ENCODE results near the gene PTPRA. TPM values are rescaled to one million over a fixed set of nuclear protein-coding genes. Genes with fewer than 3 reads are reported as not detected.

PTPRA gene
- total RNA-seq, 2 experiments from 2014 or later: 65.4 to 69.5 TPM

- Mint-ChIP-seq H3K27me3 (peaks cover 45% of the 10 kb centered on the region), H3K36me3 (ENCODE audit: low read depth) (no peaks in the 10 kb centered on the region), H3K4me3 (peak overlapping the region; percentile 78), H3K27ac (no peak overlapping the region), H3K4me1 (ENCODE audit: low read depth) (peaks cover 18% of the 10 kb centered on the region), H3K9me3 (no peaks in the 10 kb centered on the region)
- peak overlapping the region; percentile 30 for H3K4me3 ChIP-seq (ENCODE audit: low read length)
- peaks cover 18% of the 10 kb centered on the region for H3K4me1 ChIP-seq (ENCODE audit: insufficient read depth, low read length)
- CTCF ChIA-PET: no interaction called here
- ATAC-seq (ENCODE audit: poor library complexity): peak; percentile 62
- no peaks in the 10 kb centered on the region for H3K36me3 ChIP-seq (ENCODE audit: insufficient read depth, low read length)
- TF ChIP-seq CTCF (IDR thresholded peaks at IDR 0.05): no peak
- peak in 3 of 14 experiments; percentile 28 to 44 (median 34) for DNase-seq
- peaks cover 0 to 4% of the 10 kb centered on the region in 2 experiments for H3K9me3 ChIP-seq (ENCODE audit: control insufficient read depth in 1 of 2, insufficient read depth in 1 of 2, low read length in 2 of 2)
- H3K27me3 ChIP-seq (ENCODE audit: control insufficient read depth in 1 of 2, insufficient read depth in 2 of 2, low read length in 2 of 2): peaks cover 26 to 32% of the 10 kb centered on the region in 2 experiments
- intact Hi-C loops (cut with DNase I, micrococcal nuclease): no loop called here
- POLR2A ChIA-PET: interaction anchor here (1.7 to 2.3 kb wide), 2 partner anchors 9 to 10 kb away, joined by 7 to 18 read pairs; no protein-coding TSS in a partner anchor
- no peak overlapping the region for H3K27ac ChIP-seq (ENCODE audit: low read depth in 1 of 2, low read length in 2 of 2)
Measured at GRCh38 chr20:3082306-3082951, 209.1 kb downstream of the PTPRA start.

DNA sequence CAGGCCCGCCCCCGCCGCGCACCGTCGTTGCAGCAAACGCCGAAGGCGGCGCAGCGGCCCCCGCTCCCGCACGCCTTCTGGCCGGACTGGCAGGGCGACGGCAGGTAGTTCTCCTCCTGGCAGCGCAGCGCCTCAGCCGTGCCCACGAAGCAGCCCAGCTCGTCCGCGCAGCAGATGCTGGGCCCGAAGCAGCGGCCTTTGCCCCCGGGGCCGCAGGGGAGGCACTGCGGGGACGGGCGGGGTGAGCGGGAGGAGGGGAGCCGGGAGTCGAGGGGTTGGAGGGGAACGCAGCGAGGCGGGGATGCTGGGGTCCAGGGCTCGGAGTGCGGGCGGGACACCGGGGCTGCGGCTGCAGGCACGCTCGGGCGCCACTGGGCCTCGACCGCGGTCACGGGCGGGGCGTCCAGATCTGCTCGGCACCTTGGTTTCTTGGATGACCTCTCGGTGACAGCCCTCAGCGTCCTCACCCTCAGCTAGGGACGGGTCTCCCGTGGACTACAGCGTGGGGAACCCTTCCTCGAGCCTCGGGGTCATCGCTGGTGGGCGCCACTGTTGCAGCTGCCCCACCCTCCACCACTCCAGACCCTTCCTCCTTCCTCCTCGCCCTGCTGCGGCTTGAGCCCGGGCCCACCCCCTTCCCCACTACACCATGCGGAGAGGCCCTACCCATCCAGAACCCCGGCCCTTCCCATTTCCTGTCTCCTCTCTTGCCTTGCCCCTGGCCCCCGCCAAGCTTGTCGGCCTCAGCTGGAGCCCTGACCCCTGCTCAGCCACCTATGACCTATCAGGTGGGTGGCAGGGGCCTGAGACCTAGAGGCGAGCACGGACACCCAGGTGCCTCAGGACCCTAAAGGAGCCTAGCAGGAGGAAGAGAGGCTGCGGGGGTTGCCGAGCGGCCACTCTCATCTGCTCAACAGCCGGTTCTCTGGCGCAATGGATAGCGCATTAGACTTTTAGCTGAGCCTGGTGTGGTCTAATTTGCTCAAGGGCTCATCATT is 210.0 kb downstream of the PTPRA start:
- intact Hi-C loops (cut with DNase I, micrococcal nuclease): no loop called here
- DNase-seq (peak in 3 of 14 experiments; percentile 12 to 34 (median 29)), ATAC-seq (ENCODE audit: poor library complexity) (peak; percentile 41)
- ChIA-PET CTCF (no interaction called here), POLR2A (interaction anchor here (1.7 to 2.3 kb wide), 2 partner anchors 9 to 10 kb away, joined by 7 to 18 read pairs; no protein-coding TSS in a partner anchor)
- no peak for TF ChIP-seq CTCF (IDR thresholded peaks at IDR 0.05)
- peaks cover 45% of the 10 kb centered on the region for H3K27me3 Mint-ChIP-seq
- H3K9me3 Mint-ChIP-seq: no peaks in the 10 kb centered on the region
- no peak overlapping the region for H3K4me3 ChIP-seq (ENCODE audit: low read length)
- no peaks in the 10 kb centered on the region for H3K36me3 ChIP-seq (ENCODE audit: insufficient read depth, low read length)
- H3K4me1 ChIP-seq (ENCODE audit: insufficient read depth, low read length): peaks cover 13% of the 10 kb centered on the region
- H3K36me3 Mint-ChIP-seq (ENCODE audit: low read depth): no peaks in the 10 kb centered on the region
- peaks cover 0 to 4% of the 10 kb centered on the region in 2 experiments for H3K9me3 ChIP-seq (ENCODE audit: control insufficient read depth in 1 of 2, insufficient read depth in 1 of 2, low read length in 2 of 2)
- no peak overlapping the region for H3K27ac Mint-ChIP-seq
- peaks cover 12% of the 10 kb centered on the region for H3K4me1 Mint-ChIP-seq (ENCODE audit: low read depth)
- H3K4me3 Mint-ChIP-seq: peak overlapping the region; percentile 48
- H3K27ac ChIP-seq (ENCODE audit: low read depth in 1 of 2, low read length in 2 of 2): no peak overlapping the region
- H3K27me3 ChIP-seq (ENCODE audit: control insufficient read depth in 1 of 2, insufficient read depth in 2 of 2, low read length in 2 of 2): peaks cover 26 to 32% of the 10 kb centered on the region in 2 experiments

GRCh38 chr20:3084283-3084985 is 211.2 kb downstream of the PTPRA start, which contains the start of gene AVP:
Gene AVP, minus strand, starts transcription at chr20:3084724. Its CDS starts 50 bp downstream, at chr20:3084674.
- Mint-ChIP-seq H3K9me3 (no peaks in the 10 kb centered on the region), H3K4me3 (peak within 1 kb of the TSS; percentile 48), H3K27me3 (peaks cover 45% of the 10 kb centered on the region), H3K4me1 (ENCODE audit: low read depth) (peaks cover 12% of the 10 kb centered on the region), H3K27ac (no peak within 1 kb of the TSS), H3K36me3 (ENCODE audit: low read depth) (no peaks in the 10 kb centered on the region)
- H3K36me3 ChIP-seq (ENCODE audit: insufficient read depth, low read length): no peaks in the 10 kb centered on the region
- DNase-seq (no peak), ATAC-seq (ENCODE audit: poor library complexity) (no peak)
- no peak for TF ChIP-seq CTCF (IDR thresholded peaks at IDR 0.05)
- POLR2A ChIA-PET: interaction anchor here (2.3 kb wide), 1 partner anchor 8 kb away, joined by 18 read pairs; no protein-coding TSS in a partner anchor
- no peak within 1 kb of the TSS for H3K27ac ChIP-seq (ENCODE audit: low read depth in 1 of 2, low read length in 2 of 2)
- H3K4me3 ChIP-seq (ENCODE audit: low read length): no peak within 1 kb of the TSS
- intact Hi-C loops (cut with DNase I, micrococcal nuclease): no loop called here
- peaks cover 26 to 32% of the 10 kb centered on the region in 2 experiments for H3K27me3 ChIP-seq (ENCODE audit: control insufficient read depth in 1 of 2, insufficient read depth in 2 of 2, low read length in 2 of 2)
- H3K4me1 ChIP-seq (ENCODE audit: insufficient read depth, low read length): peaks cover 13% of the 10 kb centered on the region
- CTCF ChIA-PET: no interaction called here
- H3K9me3 ChIP-seq (ENCODE audit: control insufficient read depth in 1 of 2, insufficient read depth in 1 of 2, low read length in 2 of 2): peaks cover 0 to 4% of the 10 kb centered on the region in 2 experiments

All from CD4-positive, alpha-beta T cell (primary cell).